ENCODE results near the gene TPPP2.

Gene TPPP2

GRCh38 chr14:21017528-21018245 is 12.3 kb upstream of the TPPP2 start:
- DNase-seq = no peak

- DNase-seq = no peak
These were observed 11.7 kb upstream of the TPPP2 start for GRCh38 chr14:21018286-21018685.

GRCh38 chr14:21018781-21019180 is 11.2 kb upstream of the TPPP2 start:
- no peak for DNase-seq

DNA sequence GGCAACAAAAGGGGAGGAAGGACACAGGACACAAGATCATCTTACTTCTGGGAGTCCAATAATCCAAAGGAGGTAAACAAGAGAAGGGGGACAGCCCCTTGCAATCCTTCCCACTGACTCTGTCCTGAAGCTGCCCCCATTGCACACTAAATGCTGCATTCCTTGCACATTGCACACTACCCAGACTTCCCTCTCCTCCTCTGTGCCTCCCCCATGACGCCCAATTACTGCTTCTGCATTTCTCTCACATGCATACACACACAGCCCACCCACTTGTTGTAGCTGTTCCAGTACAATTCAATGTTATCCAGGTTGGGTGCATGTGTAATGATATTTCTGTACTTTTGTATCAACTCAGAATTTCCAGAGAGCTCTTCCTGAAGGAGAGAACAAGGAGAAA is 10.7 kb upstream of the TPPP2 start:
- DNase-seq = no peak

DNA sequence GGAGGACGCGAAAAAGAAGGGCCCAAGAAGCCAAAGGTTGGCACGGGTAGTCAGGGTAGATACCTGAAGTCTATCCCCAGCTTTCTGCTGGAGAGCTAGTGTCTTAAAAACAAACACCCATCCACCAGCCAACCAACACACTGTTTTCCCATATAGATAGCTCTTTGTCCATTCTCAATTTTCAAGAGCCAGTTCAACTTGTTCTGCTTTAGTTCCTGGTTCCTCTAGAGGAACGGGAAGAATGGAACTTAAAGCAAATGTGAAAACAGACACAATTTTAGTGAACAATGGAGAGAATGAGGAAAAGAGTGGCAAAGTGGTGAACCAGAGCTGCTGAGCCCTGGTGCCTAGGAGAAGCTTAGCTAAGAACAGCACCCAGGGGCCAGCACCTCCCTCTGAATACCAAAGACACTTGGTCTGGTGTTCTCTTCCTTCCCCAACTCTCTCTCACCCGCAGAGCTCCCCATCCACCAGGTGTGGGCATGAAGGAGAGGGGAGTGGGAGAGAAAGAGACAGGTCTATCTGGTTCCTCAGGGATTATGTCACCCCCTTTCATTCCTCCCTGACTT is 9.0 kb upstream of the TPPP2 start:
- no peak for DNase-seq

DNA sequence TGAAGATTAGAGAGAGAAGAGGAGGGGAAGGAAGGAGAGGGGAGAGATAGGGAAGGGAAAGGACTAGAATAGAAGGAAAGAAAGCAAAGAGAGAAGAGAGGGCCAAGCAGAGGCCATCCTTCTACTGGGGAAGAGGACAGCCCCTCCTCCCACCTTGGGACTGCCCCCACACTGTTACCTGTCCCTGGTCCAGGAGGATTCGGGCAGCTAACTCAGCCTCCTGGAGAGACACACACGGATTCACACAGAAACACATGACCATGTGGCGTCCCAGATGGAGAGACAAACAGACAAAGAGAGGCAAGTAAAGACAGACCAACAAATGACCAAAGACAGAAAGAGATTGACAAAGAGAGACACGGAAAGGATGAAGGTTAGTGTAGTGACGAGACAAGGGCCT is 7.3 kb upstream of the TPPP2 start:
- DNase-seq = no peak

GRCh38 chr14:21023174-21023573 is 6.8 kb upstream of the TPPP2 start:
- DNase-seq = no peak

GRCh38 chr14:21023817-21024584 is 6.0 kb upstream of the TPPP2 start:
- no peak for DNase-seq

DNA sequence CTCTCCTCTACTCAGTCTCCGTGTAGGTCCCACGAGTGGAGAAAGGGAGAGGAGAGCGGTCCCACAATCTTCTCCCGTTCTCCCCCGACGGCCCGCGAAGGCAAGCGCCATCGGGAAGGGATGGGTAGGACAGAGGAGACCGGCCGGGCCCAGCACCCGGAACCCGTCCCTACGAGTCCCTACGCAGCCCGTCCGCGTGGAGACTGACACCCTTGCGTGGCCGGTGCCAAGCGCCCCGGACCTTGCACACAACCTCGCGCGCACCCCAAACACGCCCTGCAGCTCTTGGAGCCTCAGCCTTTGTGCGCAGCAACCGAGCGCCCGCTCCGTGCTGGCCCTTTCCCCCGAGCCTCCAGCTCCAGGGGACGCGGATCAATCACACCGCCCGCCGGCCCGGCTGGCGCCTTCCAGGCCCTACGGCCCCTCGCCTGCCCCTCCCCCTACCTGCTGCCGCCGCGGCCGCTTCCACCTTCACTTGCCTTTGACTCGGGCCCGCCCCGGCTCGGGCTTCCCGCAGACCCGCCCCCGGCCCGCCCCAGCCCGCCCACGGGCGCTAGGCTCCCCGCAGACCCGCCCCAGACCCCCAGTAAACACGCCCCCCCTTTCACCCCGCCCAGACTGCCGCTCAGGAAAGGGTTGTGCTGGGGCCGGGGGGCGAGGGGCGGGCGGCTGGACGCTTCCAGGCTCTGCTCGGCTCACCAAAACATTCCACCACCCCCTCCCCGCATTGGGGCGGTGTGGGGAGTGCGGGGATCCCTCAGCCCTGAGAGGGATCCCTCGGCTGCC is 5.2 kb upstream of the TPPP2 start, which contains the start of gene NDRG2:
NDRG2 (minus strand) TSS at position 477 of the 786 bp plus-strand sequence. CDS start 1,746 bp downstream, outside the sequence.
- DNase-seq = peak; percentile 42

DNA sequence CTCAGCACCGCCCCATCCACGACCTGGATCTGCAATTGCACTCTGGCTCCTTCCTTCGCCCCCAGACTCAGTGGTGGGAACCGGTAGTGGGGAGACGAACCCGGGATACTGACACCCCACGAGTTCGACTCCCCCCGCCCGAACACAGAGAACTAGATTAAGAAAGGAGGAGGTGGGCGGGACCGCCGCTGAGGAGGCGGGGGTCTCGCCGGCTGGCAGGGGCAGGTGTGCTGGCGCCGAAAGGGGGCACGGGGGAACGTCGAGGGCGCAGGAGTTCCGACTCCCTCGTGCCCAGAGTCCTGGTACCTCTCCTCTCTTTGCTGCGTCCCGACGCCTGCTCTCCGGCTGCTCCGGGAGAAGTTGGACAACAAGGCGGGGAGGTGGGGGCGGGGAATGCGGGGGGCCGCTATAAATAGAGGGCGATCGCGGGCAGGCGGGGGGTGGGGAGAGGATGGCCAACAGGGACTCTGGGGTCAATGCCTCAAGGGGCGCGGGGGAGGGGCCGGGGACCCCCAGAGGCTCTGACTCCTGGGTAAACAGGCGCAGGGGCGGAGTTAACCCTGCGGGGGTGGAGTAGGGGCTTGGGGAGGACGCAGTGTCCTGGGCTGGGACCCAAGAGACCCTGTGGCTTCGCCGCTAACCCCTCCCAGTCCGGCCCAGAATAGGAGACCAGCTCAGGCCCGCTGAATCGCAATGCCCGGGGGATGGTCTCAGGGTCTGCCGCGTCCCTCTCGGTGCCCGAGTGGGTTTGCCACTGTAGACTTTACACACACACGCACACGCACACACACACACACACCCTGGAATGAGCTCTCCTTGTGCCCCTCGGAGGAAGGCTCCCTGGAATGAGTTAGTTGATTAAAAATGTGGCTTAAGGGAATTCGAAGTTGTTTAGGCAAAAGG is 4.4 kb upstream of the TPPP2 start:
- no peak for DNase-seq

DNA sequence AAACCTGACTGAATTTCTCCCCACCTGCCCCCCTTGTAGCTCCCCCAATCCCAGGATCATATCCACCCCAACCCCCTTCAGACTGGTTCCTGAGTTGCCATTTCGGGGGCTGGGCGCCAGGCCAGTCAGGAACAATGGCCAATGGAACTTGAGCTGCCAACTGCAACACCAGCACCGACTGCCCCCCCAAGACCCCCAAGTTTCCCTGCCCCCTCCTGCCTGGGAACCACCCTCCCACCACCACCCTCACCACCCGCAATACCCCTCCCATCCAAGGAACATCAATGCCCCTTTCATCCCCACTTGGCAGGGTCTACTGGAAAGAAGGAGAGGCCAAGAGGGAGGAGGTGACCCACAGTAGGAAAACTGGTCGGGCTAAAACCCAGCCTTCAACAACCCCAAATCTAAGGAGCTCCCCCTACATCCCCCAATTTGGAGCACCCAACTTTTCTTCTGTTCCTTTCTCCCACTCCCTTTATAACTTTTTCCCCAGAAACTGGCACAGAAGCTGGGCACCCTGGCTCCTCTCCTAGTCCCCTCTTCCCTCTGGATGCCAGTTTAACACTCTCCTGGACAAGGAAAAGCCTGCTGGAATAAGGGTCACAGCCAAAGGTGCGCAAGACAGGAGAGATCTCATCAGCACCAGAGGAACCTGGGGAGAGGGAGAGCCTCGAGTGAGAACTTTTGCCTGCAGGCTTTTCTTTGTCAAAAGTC is 3.6 kb upstream of the TPPP2 start:
- DNase-seq = no peak

DNA sequence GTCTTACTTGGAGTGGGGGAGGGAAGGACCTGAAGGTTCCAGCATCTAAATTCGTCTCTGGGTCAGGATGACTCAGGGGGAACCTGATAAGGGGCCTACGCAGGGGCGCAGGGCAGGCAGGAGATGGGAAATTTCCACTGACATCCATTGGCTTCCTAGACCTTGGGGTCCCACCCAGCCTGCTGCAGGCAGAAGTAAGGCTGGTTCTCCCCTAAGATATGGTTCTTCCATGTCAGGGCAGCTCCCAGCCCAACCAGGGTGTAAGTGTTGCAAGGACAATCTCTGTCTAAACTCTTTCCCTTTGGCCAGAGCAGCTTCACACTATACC is 3.1 kb upstream of the TPPP2 start:
- no peak for DNase-seq

- no peak for DNase-seq
These were observed 514 bp downstream of the TPPP2 start for GRCh38 chr14:21030531-21030930.

DNA sequence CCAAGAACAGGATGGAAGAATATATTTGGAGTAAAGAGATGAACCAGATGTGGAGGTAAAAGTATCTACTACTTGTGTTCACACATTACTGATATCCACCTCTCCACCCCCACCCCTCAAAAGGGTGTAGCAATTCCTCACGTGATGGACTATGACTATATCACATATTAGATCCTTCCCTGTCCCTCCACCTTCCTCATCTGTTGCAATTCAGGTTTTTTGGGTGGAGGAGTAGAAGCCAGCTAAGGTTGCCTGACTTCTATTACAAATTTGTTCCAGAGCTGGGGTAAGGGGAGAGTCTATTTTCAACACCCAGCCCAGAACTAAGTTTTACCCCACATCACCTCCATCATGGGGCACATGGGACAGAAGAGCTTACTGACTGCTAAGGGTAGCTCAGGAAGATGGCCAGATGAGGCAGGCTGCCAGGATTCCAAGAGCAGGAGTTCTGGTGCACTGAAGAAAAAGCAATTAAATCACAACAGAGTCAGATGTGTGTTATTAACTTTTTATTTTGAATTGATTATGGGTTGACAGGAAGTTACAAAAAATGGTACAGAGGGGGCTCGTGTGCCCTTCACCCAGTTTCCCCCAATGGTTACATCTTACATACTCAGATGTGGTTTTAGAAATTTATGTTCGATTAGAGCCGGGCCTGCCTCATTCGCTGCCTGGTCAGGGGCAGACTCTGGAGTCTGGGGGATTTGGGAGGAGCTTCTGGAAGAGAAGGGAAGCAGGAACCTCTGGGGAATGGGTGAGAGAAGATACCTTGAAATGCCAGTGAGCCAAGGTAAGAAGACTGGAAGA is 2.5 kb downstream of the TPPP2 start:
- no peak for DNase-seq

- DNase-seq = no peak
These were observed 3.2 kb downstream of the TPPP2 start for GRCh38 chr14:21033133-21033698.

DNA sequence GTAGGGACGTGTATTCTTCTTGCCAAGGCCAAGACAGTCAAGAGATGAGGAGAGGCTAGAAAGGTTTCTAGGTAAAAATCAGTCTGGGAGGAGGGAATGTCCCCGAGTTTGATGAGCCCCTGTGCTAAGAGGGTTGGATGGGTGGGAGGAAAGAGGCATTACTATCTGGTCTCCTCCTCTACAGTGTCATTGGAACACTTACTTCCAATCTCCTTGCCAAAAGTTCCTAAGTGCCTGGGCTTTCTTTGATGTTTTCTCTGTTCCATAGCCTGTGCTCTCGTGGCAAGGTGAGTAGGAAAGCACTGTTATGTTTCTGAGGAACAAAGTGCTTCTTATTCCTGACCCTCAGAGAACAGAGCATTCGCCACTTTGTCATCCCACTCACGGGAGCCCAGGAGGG is 4.7 kb downstream of the TPPP2 start, which contains the start of gene RNASE13:
RNASE13 (minus strand) TSS at position 101 of the 400 bp plus-strand sequence. CDS start 519 bp downstream, outside the sequence.
- DNase-seq = no peak

DNA sequence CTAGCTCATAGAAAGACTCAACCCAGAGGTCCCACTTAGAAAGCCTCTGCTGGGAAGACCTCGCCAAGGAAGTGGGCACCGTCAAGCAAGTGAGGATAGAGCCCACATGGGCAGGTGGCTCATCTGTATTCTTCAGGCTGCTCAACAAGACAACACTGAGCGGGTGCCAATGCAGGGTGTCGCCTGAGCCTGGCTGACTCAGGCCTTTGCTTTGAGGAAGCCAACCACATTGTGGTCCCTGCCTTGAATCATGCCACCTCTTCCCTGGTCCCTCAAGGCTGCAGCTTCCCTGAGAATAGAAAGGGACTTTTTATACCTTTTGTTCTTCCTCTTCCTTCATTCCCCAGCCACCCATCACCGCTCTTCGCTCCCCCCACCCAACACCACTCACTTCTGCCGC is 6.7 kb downstream of the TPPP2 start:
- no peak for DNase-seq

DNA sequence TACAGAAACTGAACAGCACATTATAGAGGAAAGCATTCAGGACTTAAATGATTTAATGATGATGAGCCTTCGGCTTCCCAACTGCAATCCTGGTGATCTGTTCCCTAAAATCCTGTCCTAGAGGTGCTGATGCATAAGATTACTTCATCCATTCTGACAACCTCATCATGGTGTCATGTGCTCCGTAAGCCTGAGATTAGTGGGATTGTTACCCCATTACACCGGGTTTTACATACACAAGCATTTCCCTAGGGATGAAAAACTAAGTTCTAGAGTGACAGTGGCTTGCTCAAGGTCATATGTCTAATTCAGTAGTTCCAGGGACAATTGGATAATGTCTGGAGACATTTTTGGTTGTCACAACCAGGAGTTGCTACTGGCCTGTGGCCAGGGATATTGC is 7.1 kb downstream of the TPPP2 start:
- no peak for DNase-seq

DNA sequence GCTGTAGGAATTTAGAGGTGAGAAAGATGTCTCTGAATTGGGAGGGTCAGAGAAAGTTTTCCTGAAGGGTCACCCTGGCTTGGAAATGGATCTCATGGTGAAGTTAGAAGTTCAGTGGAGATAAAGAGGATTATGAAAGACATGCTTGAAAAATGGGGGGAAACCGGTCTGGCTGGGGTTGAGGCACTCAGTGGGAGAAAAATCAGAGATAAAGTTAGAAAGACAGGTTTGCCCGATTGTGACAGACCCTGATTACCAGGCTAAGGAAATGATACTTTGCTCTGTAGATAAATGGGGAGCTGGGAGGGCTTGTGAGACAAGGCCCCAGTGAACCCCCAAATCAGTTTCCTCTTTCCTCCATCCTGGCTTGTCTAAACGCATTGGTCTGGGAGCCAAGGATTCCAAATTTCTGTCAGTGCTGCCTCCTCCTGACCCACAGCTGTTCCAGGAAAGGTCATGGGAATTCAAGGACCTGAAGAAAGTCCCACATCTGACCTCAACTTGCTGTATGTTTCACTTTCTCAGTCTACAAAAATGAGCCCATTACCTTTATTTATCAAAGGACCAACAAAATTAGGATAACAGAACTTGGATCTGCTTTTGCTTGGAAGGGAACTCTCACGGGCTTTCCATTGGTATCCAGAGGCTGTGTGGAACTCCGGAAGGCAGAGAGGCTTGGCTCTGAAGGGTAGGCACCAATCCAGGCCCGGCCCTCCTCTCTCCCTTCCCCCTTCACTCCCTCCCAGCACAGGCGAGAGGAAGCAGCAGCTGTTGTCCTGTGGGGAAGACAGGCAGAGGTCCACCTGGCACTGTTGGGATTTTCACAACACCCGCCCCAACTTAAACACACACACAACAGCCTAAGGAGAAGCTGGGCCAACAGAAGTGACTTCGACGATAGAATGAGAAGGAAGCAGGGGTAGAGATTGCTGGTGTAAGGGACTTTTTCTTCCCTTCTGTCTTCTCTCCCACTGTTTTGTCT is 8.7 kb downstream of the TPPP2 start:
- DNase-seq = peak; percentile 65

Measured in NCI-H2029 (cell line).